Measurements from ENCODE around the gene BTBD8. TPM values are rescaled to one million over a fixed set of nuclear protein-coding genes. Genes with fewer than 3 reads are reported as not detected.

Gene BTBD8
- total and polyA plus RNA-seq, 9 of the 15 experiments (the other 6 are each of a cell fraction or from before 2014, with no cell fraction given): 0.46 to 2.3 (median 1.2) TPM

DNA sequence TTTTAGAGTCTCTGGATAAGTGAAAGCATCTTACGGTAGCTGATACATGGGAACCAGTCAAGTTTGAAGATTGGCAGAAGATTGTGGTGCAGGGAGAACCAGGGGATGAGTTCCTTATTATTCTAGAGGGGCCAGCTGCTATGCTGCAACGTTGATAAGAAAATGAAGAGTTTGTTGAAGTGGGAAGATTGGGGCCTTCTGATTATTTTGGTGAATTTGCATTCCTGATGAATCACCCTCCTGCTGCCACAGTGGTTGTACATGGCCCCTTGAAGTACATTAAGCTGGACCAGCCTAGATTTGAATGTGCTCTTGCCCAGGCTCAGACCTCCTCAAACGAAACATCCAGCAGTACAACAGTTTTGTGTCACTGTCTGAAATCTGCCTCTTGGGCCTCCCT lies 45.9 kb downstream of the BTBD8 start:
- DNase-seq (ENCODE audit: extremely low read depth in 1 of 4, low spot score in 3 of 4) (no peak), ATAC-seq (no peak), FAIRE-seq (no peak)
- intact Hi-C loops (cut with micrococcal nuclease) (no loop called here), in situ Hi-C loops (cut with MboI) (no loop called here)
- no peaks in the 10 kb centered on the region for H3K27me3 ChIP-seq (ENCODE audit: control insufficient read depth in 2 of 2, insufficient read depth in 2 of 2, low read length in 2 of 2)
- POLR2A ChIA-PET: interaction anchor here (1.1 to 1.4 kb wide), 2 partner anchors 8 to 11 kb away, joined by 3 to 4 read pairs; no protein-coding TSS in a partner anchor
- no peaks in the 10 kb centered on the region for H3K36me3 ChIP-seq (ENCODE audit: control insufficient read depth, insufficient read depth, low read length)
- CTCF ChIA-PET (ENCODE audit: low intra/inter-chr PET ratio): no interaction called here
- no peaks in the 10 kb centered on the region for H3K9me1 ChIP-seq (ENCODE audit: control insufficient read depth, insufficient read depth, low read length)
- H3K4me1 ChIP-seq (replicated peaks in 1 of 2; ENCODE audit: control insufficient read depth in 2 of 2, insufficient read depth in 2 of 2, low read length in 2 of 2): no peaks in the 10 kb centered on the region; a peak in 1 of 5 replicates
- H3K9me3 ChIP-seq (replicated peaks; ENCODE audit: control insufficient read depth, insufficient read depth, low read depth, low read length): no peaks in the 10 kb centered on the region
- WGBS (ENCODE audit: insufficient coverage, low coverage, missing lambda C conversion rate): 0% methylated on average over 3 of the region's 3 CpGs
- H3K27ac ChIP-seq (ENCODE audit: extremely low read depth, low read depth, low read length): no peak overlapping the region
- no peak overlapping the region for H3K4me3 ChIP-seq
- no peaks in the 10 kb centered on the region for H3K79me2 ChIP-seq (ENCODE audit: control insufficient read depth, insufficient read depth, low read length)
- no peak overlapping the region for H3K4me2 ChIP-seq (ENCODE audit: insufficient read depth, low read length)
- TF ChIP-seq GATA2 (CRISPR knock-in tag; IDR thresholded peaks at IDR 0.05) (0 out of 2 replicates have a peak, but pooled peaks have one; percentile 24), CBFA2T2 (conservative IDR thresholded peaks at IDR 0.05) (0 out of 2 replicates have a peak, but pooled peaks have one; percentile 3), JUND (IDR thresholded peaks at IDR 0.05; ENCODE audit: borderline replicate concordance, low read depth, low read length) (0 out of 2 replicates have a peak, but pooled peaks have one; percentile 6), JUND (tag; IDR thresholded peaks at IDR 0.05; ENCODE audit: borderline replicate concordance, low read depth, low read length) (no peak), PHB2 (IDR thresholded peaks at IDR 0.05; ENCODE audit: low read depth) (no peak), CBFA2T3 (IDR thresholded peaks at IDR 0.05) (peak; percentile 23; the same call in 1 of the 2 replicates)
- H2AFZ ChIP-seq (ENCODE audit: low read depth, low read length): no peak overlapping the region
- no TSS peak for BruUV-seq (replicated peaks)
- no peak overlapping the region for H3K9ac ChIP-seq (ENCODE audit: insufficient read depth in 1 of 2, low read depth in 2 of 2, low read length in 2 of 2)
- H4K20me1 ChIP-seq (replicated peaks; ENCODE audit: control insufficient read depth, insufficient read depth, low read length): no peaks in the 10 kb centered on the region

DNA sequence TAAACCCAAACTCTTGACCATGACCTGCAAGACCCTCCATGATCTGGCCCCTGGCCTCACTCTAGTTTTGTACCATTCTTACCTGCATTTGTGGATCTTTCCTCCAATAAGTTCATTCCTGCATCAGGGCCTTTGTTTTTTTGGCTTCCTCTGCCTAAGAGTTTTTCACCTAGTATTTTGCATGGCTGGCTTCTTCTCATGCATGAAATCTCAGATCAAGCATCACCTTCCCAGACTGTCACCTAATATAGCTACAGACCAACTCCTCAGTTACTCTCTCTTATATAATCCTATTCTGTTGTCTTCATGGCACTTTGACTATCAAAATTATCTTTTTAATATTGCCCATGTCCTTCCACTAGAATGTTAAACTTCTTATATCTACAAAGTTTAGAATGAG lies 54.2 kb downstream of the BTBD8 start:
- Histone ChIP-seq H4K20me1 (replicated peaks; ENCODE audit: control insufficient read depth, insufficient read depth, low read length) (no peaks in the 10 kb centered on the region), H3K79me2 (ENCODE audit: control insufficient read depth, insufficient read depth, low read length) (no peaks in the 10 kb centered on the region), H3K9me1 (ENCODE audit: control insufficient read depth, insufficient read depth, low read length) (no peaks in the 10 kb centered on the region), H3K4me2 (ENCODE audit: insufficient read depth, low read length) (no peak overlapping the region), H3K27ac (ENCODE audit: extremely low read depth, low read depth, low read length) (no peak overlapping the region), H3K4me3 (no peak overlapping the region), H3K4me1 (replicated peaks in 1 of 2; ENCODE audit: control insufficient read depth in 2 of 2, insufficient read depth in 2 of 2, low read length in 2 of 2) (no peaks in the 10 kb centered on the region), H2AFZ (ENCODE audit: low read depth, low read length) (no peak overlapping the region), H3K36me3 (ENCODE audit: control insufficient read depth, insufficient read depth, low read length) (no peaks in the 10 kb centered on the region), H3K27me3 (ENCODE audit: control insufficient read depth in 2 of 2, insufficient read depth in 2 of 2, low read length in 2 of 2) (no peaks in the 10 kb centered on the region), H3K9me3 (replicated peaks; ENCODE audit: control insufficient read depth, insufficient read depth, low read depth, low read length) (no peaks in the 10 kb centered on the region), H3K9ac (ENCODE audit: insufficient read depth in 1 of 2, low read depth in 2 of 2, low read length in 2 of 2) (no peak overlapping the region)
- ATAC-seq (no peak), DNase-seq (ENCODE audit: extremely low read depth in 1 of 4, low spot score in 3 of 4) (no peak), FAIRE-seq (no peak)
- in situ Hi-C loops (cut with MboI): no loop called here
- no TSS peak for BruUV-seq (replicated peaks)
- intact Hi-C loops (cut with micrococcal nuclease): no loop called here
- CTCF ChIA-PET (ENCODE audit: low intra/inter-chr PET ratio): no interaction called here
- POLR2A ChIA-PET: no interaction called here
- TF ChIP-seq CCAR2 (IDR thresholded peaks at IDR 0.05; ENCODE audit: low read depth, low read length): no peak
- TF ChIP-seq EWSR1 (IDR thresholded peaks at IDR 0.05; ENCODE audit: borderline replicate concordance, low read depth, partially characterized antibody): no peak
- no peak for TF ChIP-seq RFX5 (IDR thresholded peaks at IDR 0.05; ENCODE audit: low read depth, low read length)
- TF ChIP-seq, protein P1, sequence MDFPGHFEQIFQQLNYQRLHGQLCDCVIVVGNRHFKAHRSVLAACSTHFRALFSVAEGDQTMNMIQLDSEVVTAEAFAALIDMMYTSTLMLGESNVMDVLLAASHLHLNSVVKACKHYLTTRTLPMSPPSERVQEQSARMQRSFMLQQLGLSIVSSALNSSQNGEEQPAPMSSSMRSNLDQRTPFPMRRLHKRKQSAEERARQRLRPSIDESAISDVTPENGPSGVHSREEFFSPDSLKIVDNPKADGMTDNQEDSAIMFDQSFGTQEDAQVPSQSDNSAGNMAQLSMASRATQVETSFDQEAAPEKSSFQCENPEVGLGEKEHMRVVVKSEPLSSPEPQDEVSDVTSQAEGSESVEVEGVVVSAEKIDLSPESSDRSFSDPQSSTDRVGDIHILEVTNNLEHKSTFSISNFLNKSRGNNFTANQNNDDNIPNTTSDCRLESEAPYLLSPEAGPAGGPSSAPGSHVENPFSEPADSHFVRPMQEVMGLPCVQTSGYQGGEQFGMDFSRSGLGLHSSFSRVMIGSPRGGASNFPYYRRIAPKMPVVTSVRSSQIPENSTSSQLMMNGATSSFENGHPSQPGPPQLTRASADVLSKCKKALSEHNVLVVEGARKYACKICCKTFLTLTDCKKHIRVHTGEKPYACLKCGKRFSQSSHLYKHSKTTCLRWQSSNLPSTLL (IDR thresholded peaks at IDR 0.05): no peak
- no peak for TF ChIP-seq ZNF444 (CRISPR knock-in tag; IDR thresholded peaks at IDR 0.05)
- no peak for TF ChIP-seq ZNF146 (CRISPR knock-in tag; IDR thresholded peaks at IDR 0.05; ENCODE audit: unreplicated experiment)
- TF ChIP-seq, protein P2, sequence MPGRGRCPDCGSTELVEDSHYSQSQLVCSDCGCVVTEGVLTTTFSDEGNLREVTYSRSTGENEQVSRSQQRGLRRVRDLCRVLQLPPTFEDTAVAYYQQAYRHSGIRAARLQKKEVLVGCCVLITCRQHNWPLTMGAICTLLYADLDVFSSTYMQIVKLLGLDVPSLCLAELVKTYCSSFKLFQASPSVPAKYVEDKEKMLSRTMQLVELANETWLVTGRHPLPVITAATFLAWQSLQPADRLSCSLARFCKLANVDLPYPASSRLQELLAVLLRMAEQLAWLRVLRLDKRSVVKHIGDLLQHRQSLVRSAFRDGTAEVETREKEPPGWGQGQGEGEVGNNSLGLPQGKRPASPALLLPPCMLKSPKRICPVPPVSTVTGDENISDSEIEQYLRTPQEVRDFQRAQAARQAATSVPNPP (IDR thresholded peaks at IDR 0.05; ENCODE audit: borderline replicate concordance, insufficient read depth, insufficient read length): no peak
- TF ChIP-seq, protein P3, sequence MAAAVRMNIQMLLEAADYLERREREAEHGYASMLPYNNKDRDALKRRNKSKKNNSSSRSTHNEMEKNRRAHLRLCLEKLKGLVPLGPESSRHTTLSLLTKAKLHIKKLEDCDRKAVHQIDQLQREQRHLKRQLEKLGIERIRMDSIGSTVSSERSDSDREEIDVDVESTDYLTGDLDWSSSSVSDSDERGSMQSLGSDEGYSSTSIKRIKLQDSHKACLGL (CRISPR knock-in tag; IDR thresholded peaks at IDR 0.05; ENCODE audit: borderline replicate concordance, poor library complexity, severe bottlenecking): no peak

All from K562 (cell line).